GM18868 (cell line): ENCODE data around the gene SEC14L6.

ENCODE experiments used
- ATAC-seq: cut with Tn5 transposase; IDR thresholded peaks from one replicate; pipeline ENCODE4 v1.9.1; 2021; ENCODE audit warnings: mild to moderate bottlenecking, moderate library complexity; ENCODE audit not compliant: unreplicated experiment

SEC14L6 gene

GRCh38 chr22:30538280-30538679 is 8.3 kb downstream of the SEC14L6 start:
- ATAC-seq, result no peak

DNA sequence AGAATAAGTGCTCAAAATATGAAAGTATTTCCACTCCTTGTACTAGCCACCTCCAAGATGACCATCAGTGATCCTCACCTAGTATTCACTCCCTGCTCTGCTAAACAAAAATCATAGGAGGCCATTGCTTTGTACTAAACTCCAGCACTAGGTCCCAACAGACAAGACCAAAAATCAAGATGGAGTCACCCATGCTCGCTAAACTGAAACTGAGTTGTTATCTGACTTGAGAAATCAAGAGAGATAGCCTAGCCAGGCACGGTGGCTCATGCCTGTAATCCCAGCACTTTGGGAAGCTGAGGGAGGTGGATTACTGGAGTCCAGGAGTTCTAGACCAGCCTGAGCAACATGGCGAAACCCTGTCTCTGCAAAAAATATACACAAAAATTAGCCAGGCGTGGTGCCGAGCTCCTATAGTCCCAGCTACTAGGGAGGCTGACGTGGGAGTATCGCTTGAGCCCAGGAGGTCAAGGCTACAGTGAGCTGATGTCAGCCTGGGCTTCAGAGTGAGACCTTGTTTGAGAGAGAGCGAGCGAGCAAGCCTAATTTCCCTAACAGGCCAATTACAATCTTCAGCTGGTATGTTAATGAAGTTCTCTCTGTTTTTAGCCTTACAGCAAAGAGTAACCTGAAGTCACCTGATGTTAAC is 9.3 kb downstream of the SEC14L6 start:
- no peak for ATAC-seq

GRCh38 chr22:30535182-30535581 is 11.4 kb downstream of the SEC14L6 start:
- ATAC-seq, result no peak

- ATAC-seq, result no peak
Measured at GRCh38 chr22:30531651-30532608, 14.6 kb downstream of the SEC14L6 start.

GRCh38 chr22:30526656-30527055 is 19.9 kb downstream of the SEC14L6 start:
- no peak for ATAC-seq

DNA sequence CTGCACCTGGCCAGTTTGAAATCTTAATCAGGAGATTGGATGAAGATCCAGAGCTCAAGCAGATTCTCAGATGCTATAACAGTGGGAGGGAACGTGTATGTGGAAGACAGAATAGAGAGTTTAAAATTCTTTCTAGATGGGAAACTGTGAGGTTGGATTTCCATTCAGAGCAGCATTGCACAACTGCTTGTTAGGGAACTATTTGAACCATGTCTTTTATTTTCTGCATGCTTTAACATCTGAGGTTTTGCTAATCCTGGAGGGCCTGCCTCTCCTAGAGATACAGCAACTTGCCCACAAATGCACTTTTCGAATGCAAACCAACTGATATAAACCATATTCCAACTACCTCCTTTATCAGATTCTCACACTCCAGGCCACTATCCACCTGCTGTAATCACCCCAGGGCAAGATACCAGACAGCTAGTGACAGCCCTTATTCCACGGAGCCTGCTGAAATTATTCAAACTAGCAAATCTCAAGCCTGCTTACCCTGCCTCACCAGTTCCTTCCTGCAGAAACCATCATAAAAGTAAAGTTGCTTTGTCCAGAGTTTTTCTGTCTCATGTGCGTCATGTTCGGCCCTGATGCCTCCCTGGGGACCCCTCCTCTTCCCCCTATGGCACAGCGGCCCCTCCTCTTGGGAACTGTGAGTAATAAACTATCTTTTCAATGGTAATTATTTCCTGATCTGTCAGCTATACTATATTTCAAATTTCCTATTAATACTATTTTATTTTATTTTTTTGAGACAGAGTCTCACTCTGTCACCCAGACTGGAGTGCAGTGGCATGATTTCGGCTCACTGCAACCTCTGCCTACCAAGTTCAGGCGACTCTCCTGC is 22.7 kb downstream of the SEC14L6 start:
- no peak for ATAC-seq

- no peak for ATAC-seq
Measured at GRCh38 chr22:30521368-30522156, 25.0 kb downstream of the SEC14L6 start.

DNA sequence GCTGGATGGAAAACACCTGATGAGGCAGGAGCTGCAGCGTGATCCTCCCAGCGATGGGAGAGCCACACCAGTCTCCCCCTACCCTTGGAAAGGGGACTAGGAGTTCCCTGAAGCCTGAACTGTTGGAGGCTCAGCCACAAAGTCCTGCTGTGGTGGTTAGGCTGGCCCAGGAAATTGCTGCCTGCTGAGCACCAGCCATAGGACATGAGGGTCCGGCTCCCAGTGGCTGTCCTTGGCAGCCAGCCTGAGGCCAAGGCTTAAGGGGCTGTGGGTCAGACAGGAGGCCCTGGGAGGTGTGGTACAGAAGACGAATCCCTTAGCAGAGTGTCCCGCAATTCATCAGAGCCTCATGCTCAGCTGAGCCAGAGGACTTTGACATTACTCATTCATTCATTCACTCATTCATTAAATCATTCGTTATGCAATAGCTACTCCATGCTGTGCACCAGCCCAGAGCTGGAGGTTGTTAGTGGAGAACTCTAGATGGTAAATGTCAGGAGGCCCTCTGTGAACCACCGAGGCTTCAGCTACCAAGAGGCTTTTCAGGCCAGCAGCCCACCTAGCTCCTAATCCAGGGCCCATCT is 26.6 kb downstream of the SEC14L6 start:
- no peak for ATAC-seq

- no peak for ATAC-seq
Measured at GRCh38 chr22:30516731-30517130, 29.8 kb downstream of the SEC14L6 start.

DNA sequence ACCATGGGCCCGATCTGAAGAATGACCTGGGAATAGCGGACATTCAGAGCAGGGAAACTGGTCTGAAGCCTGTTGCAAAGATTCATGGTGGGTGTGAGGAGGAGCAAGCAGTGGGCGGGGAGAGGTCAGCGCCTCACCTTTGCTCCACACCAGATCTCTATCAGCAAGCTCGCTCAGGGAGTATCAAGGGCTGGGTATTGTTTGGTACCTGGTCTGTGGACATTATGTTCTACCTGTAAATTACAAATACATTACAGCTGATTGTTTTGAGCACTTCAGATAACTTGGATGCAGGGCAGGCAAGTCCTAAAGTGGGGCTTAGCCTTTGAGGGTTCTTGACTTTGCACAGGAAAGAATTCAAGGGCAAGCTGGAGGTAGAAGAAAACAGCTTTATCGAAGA is 30.3 kb downstream of the SEC14L6 start:
- no peak for ATAC-seq

DNA sequence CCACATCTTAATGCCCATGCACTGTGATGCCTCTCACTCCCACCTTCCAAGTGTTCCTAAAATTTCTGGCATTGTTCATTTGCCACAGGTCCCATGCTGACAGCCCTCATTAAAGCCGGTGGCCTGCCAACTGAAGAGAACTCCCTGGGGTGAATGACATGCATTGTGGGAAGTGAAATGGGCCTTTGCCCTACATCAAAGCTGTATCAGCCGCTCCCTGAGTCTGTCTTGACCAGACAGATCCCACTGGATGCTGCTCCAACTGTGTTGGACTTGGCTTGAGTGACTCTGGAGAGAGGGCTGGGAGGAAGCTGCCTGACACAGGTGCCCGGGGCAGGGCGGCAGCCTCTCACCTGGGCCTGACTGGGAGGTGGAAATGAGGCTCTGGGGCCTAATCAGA is 32.3 kb downstream of the SEC14L6 start:
- no peak for ATAC-seq

DNA sequence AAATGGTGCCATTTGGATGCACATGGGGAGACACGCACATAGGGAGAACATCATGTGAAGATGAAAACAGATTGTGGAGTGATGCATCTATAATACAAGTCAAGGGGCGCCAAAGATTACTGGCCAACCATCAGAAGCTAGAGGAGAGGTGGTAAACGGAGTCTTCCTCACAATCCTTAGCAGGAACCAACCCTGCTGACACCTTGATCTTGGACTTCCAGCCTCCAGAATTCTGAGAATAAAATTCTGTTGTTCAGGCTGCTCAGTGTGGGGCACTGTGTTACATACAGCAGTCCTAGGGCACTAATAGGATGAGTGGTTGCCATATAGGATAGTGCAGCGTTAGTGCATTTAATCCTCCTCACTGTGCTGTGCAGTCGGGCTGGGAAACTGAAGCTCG is 33.1 kb downstream of the SEC14L6 start:
- ATAC-seq, result no peak

GRCh38 chr22:30511911-30512310 is 34.6 kb downstream of the SEC14L6 start:
- ATAC-seq, result no peak

DNA sequence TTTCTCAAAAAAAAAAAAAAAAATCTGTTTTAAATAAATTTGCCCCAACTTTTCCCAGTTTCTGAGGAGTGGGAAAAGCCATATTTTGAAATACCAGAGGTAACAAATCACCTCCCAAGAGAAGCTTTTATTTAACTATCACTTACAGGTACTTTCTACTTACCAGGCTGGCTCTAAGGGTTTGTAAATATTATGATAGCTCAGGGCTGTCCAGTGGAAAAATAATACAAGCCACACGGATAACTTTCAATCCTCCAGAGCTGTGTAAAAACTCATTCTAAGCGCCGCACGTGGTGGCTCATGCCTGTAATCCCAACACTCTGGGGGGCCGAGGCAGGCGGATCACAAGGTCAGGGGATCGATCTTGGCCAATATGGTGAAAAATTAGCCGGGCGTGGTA is 35.4 kb downstream of the SEC14L6 start:
- ATAC-seq, result no peak

DNA sequence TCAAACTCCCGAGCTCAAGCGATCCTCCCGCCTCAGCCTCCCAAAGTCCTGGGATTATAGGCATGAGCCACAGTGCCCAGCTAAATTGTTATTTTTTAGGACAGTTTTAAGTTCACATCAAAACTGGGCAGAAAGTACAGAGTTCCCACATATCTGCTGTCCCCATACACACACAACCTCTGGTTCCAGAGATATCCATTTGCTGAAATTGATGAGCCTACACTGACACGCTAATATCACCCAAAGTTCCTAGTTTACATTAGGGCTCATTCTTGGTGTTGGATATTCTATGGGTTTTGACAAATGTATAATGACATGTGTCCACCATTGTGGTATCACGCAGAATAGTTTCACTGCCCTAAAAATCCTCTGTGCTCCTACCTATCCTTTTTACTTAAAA is 38.3 kb downstream of the SEC14L6 start:
- ATAC-seq, result no peak

- ATAC-seq, result no peak
Measured at GRCh38 chr22:30507670-30508069, 38.9 kb downstream of the SEC14L6 start.

DNA sequence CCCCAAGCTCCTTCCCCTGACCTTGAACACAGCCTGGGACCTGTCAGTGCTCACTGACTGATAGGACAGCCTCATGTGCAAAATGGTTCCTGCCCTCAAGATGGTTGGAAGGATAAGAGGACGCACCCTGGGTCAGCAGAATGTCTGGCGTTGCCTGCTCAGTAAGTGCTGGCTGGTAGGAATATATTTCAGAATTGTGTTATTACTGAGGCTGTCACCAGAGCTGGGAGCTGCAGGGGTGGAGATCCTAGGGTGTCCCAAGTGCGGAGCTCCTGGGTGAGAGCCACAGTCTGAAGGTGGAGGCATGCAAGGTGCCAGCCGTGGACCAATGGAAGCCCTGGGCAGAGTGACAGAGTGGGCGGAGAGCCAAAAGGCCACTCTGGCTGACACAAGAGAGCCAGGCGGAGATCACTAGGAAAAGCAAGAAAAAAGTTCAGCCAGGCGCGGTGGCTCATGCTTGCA is 40.0 kb downstream of the SEC14L6 start:
- no peak for ATAC-seq

GRCh38 chr22:30503551-30503950 is 43.0 kb downstream of the SEC14L6 start:
- no peak for ATAC-seq

DNA sequence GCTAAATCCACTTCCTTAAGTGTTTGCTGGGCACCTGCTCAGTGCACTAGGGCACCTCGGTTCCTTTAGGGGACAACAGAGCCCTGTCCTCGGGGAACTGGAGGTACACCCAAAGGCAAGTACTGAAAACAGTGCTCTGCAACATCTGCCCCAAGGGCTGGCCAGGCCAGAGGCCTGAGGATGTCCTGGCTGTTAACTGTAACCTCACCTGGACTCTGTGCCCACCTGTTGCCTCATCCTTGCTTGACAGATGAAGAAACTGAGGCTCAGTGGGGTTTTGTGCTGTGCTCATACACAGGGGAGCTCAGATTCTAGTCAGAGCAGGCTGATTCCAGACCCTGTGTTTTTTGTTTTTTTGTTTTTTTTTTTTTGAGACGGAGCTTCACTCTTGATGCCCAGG is 43.6 kb downstream of the SEC14L6 start:
- no peak for ATAC-seq

DNA sequence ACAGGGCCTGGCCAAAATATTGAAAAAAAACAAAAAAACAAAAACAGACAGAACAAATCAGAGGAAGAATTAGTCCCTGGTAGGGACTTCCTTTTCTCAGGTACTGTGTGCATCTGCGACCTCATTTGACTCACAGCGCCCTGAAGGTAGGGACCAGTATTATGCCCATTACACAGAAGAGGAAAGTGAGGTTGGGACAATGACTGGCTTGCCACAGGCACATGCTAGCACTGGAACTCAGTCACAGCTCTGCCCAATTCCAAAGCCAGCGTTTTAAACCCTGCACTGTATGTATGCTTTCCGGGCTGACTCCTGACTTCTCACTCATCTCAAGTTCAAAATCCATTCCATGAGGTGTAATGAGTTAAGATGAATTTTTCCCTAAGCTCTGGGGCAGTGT is 44.4 kb downstream of the SEC14L6 start:
- no peak for ATAC-seq
